Activated CD8-positive, alpha-beta memory T cell treated with anti-CD3 and anti-CD28 coated beads, Interleukin-2, amount 10 ng/mL, durations not matched to agents 7 days and 5 days (primary cell): ENCODE measurements around the gene SLC22A23. TPM values are rescaled to one million over a fixed set of nuclear protein-coding genes. Genes with fewer than 3 reads are reported as not detected.

Experiments
- ATAC-seq: fragments of 150-1000 bp; cut with Tn5 transposase; one replicate; pipeline ENCODE4 v1.10.0; 2021; ENCODE audit warnings: moderate library complexity
- CTCF ChIA-PET: fragments of 350-600 bp; sonication (Branson Sonifier 250); formaldehyde crosslinking; loops from one replicate; lab custom pipeline; 2021; ENCODE audit warnings: antibody characterized with exemption; lab: Charles Lee
- DNase-seq: peaks from one replicate; pipeline ENCODE4 v3.0.0-alpha.2; 2020
- H3K27ac Mint-ChIP-seq: one replicate; pipeline ENCODE4 v1.8.0; 2021; ENCODE audit warnings: mild to moderate bottlenecking, mixed read lengths
- H3K27me3 Mint-ChIP-seq: one replicate; pipeline ENCODE4 v1.8.0; 2021; ENCODE audit warnings: mixed read lengths
- H3K36me3 Mint-ChIP-seq: one replicate; pipeline ENCODE4 v1.8.0; 2021; ENCODE audit warnings: mild to moderate bottlenecking, mixed read lengths
- H3K4me1 Mint-ChIP-seq: one replicate; pipeline ENCODE4 v1.8.0; 2021; ENCODE audit warnings: mixed read lengths
- H3K4me3 Mint-ChIP-seq: one replicate; pipeline ENCODE4 v1.8.0; 2021; ENCODE audit warnings: mild to moderate bottlenecking, moderate library complexity, mixed read lengths
- H3K9me3 Mint-ChIP-seq: one replicate; pipeline ENCODE4 v1.8.0; 2022; ENCODE audit warnings: low read depth, mixed read lengths
- total RNA-seq, 2 experiments: library from RNA; stranded (reverse); gene quantifications; one replicate each; pipeline ENCODE4 v1.2.3, GENCODE V29; 2021

The SLC22A23 gene
- total RNA-seq, 2 experiments from 2014 or later = 0.07 to 0.20 TPM

DNA sequence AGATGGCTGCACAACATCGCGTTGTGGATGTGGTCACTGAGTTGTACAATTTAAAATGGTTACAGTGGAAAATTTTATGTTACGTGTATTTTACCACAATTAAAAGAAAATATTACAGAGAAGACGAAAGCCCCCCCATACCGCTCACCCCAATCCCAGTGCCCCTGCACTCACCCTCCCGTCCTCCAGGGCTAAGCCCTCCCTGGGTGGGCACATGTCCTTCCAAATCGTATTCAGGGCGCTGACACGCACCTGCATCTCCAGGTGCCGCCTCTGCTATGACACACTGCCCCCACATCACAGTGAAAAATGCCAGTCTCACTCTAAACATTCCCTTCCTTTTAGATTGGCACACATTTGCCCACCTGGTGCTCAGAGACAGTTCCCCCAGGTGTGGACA lies 148.7 kb downstream of the SLC22A23 start:
- H3K4me1 Mint-ChIP-seq = no peaks in the 10 kb centered on the region
- H3K27me3 Mint-ChIP-seq = peaks cover 4% of the 10 kb centered on the region
- no peak for DNase-seq
- H3K36me3 Mint-ChIP-seq = no peaks in the 10 kb centered on the region
- CTCF ChIA-PET = no interaction called here
- H3K4me3 Mint-ChIP-seq = no peak overlapping the region
- ATAC-seq = no peak
- H3K27ac Mint-ChIP-seq = no peak overlapping the region
- no peaks in the 10 kb centered on the region for H3K9me3 Mint-ChIP-seq

- no peaks in the 10 kb centered on the region for H3K9me3 Mint-ChIP-seq
- no peak overlapping the region for H3K27ac Mint-ChIP-seq
- H3K4me3 Mint-ChIP-seq = no peak overlapping the region
- no peaks in the 10 kb centered on the region for H3K36me3 Mint-ChIP-seq
- ATAC-seq (no peak), DNase-seq (no peak)
- CTCF ChIA-PET = no interaction called here
- no peaks in the 10 kb centered on the region for H3K4me1 Mint-ChIP-seq
- peaks cover 11% of the 10 kb centered on the region for H3K27me3 Mint-ChIP-seq
Observed at GRCh38 chr6:3307436-3307835, 149.4 kb downstream of the SLC22A23 start.

- CTCF ChIA-PET = no interaction called here
- no peak for DNase-seq
- Mint-ChIP-seq H3K9me3 (peaks cover 2% of the 10 kb centered on the region), H3K27me3 (peaks cover 17% of the 10 kb centered on the region), H3K4me3 (no peak overlapping the region), H3K4me1 (no peaks in the 10 kb centered on the region), H3K27ac (no peak overlapping the region), H3K36me3 (no peaks in the 10 kb centered on the region)
- no peak for ATAC-seq
Observed at GRCh38 chr6:3306848-3307247, 150.0 kb downstream of the SLC22A23 start.

DNA sequence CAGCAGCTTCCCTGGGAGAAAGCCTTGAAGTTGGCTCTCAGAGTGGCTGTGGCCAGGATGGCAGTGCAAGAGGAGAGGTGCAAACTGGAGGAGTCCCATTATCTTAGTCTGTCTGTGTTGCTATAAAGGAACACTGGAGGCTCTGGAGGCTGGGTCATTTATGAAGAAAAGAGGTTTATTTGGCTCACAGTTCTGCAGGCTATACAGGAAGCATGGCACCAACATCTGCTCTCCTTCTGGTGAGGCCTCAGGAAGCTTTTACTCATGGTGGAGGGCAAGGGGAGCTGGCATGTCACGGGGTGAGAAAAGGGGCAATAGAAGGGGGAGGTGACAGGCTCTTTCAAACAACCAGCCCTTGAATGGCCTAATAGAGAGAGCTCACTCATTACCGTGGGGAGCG lies 151.0 kb downstream of the SLC22A23 start:
- DNase-seq = no peak
- Mint-ChIP-seq H3K27me3 (peaks cover 17% of the 10 kb centered on the region), H3K9me3 (peaks cover 2% of the 10 kb centered on the region), H3K4me3 (no peak overlapping the region), H3K27ac (no peak overlapping the region), H3K4me1 (no peaks in the 10 kb centered on the region), H3K36me3 (no peaks in the 10 kb centered on the region)
- no peak for ATAC-seq
- CTCF ChIA-PET = interaction anchor here (0.7 kb wide), 1 partner anchor 26 kb away, joined by 5 read pairs; no protein-coding TSS in a partner anchor

- H3K4me3 Mint-ChIP-seq = no peak overlapping the region
- H3K9me3 Mint-ChIP-seq = peaks cover 2% of the 10 kb centered on the region
- CTCF ChIA-PET = interaction anchor here (1.1 kb wide), 1 partner anchor 54 kb away, joined by 3 read pairs; no protein-coding TSS in a partner anchor
- DNase-seq = no peak
- H3K27me3 Mint-ChIP-seq = peaks cover 17% of the 10 kb centered on the region
- H3K36me3 Mint-ChIP-seq = no peaks in the 10 kb centered on the region
- no peaks in the 10 kb centered on the region for H3K4me1 Mint-ChIP-seq
- no peak overlapping the region for H3K27ac Mint-ChIP-seq
- no peak for ATAC-seq
Observed at GRCh38 chr6:3305216-3305565, 151.7 kb downstream of the SLC22A23 start.

- H3K4me3 Mint-ChIP-seq = no peak overlapping the region
- no peak for ATAC-seq
- H3K9me3 Mint-ChIP-seq = peaks cover 2% of the 10 kb centered on the region
- H3K36me3 Mint-ChIP-seq = no peaks in the 10 kb centered on the region
- peaks cover 17% of the 10 kb centered on the region for H3K27me3 Mint-ChIP-seq
- H3K27ac Mint-ChIP-seq = no peak overlapping the region
- H3K4me1 Mint-ChIP-seq = no peaks in the 10 kb centered on the region
- DNase-seq = no peak
- CTCF ChIA-PET = interaction anchor here (1.1 kb wide), 1 partner anchor 53 kb away, joined by 3 read pairs; no protein-coding TSS in a partner anchor
Observed at GRCh38 chr6:3304500-3305215, 152.2 kb downstream of the SLC22A23 start.

DNA sequence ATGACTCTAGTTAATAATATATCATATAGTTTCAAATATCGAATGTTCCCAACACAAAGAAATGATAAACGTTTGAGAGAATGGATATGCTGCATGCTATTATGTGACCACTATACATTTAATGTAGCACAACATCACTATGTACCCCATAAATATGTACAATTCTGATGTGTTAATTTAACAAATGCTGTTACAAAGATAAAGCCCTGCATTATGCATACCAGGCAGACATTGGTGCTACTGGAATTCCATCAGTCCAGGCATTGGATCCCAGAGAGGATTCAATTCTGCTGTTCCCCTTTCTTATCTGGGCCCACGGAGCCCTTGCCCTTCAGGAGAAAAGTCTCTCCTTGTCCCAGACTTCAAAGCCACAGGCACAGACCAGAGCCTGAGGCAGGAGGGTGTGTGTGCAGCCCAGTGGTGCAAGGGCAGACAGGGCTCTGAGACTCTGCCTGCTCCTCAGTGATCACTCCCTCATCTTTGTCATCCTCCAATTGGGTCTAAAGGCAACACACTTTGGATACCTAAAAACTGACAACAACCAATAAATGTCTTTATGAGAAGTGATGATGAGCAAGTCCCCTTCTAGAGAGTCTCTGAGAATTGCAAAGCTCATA lies 152.9 kb downstream of the SLC22A23 start:
- H3K4me3 Mint-ChIP-seq = no peak overlapping the region
- ATAC-seq = no peak
- H3K36me3 Mint-ChIP-seq = no peaks in the 10 kb centered on the region
- H3K27ac Mint-ChIP-seq = no peak overlapping the region
- DNase-seq = no peak
- CTCF ChIA-PET = no interaction called here
- peaks cover 2% of the 10 kb centered on the region for H3K9me3 Mint-ChIP-seq
- peaks cover 17% of the 10 kb centered on the region for H3K27me3 Mint-ChIP-seq
- H3K4me1 Mint-ChIP-seq = no peaks in the 10 kb centered on the region

- peaks cover 17% of the 10 kb centered on the region for H3K27me3 Mint-ChIP-seq
- no peaks in the 10 kb centered on the region for H3K4me1 Mint-ChIP-seq
- ATAC-seq (no peak), DNase-seq (no peak)
- H3K4me3 Mint-ChIP-seq = no peak overlapping the region
- H3K9me3 Mint-ChIP-seq = peaks cover 2% of the 10 kb centered on the region
- CTCF ChIA-PET = interaction anchor here (1.7 kb wide), 1 partner anchor 431 kb away, joined by 4 read pairs; no protein-coding TSS in a partner anchor
- no peak overlapping the region for H3K27ac Mint-ChIP-seq
- H3K36me3 Mint-ChIP-seq = no peaks in the 10 kb centered on the region
Observed at GRCh38 chr6:3301506-3301905, 155.3 kb downstream of the SLC22A23 start.

DNA sequence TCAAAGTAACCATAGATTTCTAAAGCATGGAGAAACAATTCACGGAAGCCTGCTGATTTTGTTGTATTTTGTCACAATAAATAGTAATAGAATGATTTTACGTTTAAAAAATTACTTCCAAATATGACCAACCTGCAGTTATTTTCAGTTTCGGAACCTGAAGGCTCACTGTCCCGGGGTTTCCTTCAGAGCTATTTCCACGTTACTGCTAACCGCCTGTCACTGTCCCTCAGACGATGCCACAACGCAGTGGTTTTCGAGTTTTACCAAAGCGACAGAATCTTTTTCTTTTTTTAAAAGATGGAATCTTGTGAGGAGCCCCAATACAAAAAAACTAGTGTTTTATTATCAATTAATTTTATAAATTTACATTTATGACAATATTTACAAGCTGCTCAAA lies 157.6 kb downstream of the SLC22A23 start:
- CTCF ChIA-PET = interaction anchor here (0.9 to 2.4 kb wide), 2 partner anchors 19 to 434 kb away, joined by 3 to 9 read pairs; no protein-coding TSS in a partner anchor
- peaks cover 17% of the 10 kb centered on the region for H3K27me3 Mint-ChIP-seq

DNA sequence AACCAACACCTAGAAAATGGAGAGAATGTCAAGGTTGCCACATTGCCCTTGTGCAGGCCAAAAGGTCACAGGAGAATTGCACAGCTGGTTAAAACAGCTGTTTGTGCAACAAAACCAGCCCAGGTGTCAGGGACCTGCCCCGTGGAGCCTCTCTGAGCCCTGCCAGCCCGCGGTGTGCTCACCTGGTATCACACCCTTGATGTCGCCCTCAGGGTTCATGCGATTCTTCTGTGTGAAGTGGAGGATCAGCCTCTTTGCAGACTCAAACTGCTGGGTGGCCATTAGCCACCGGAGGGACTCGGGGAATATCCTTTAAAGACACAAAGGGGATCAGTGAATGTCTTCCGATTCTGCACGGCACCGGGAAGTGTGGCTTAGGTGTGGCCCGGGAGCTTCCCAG lies 158.9 kb downstream of the SLC22A23 start:
- Mint-ChIP-seq H3K4me3 (no peak overlapping the region), H3K36me3 (no peaks in the 10 kb centered on the region), H3K9me3 (peaks cover 2% of the 10 kb centered on the region), H3K4me1 (no peaks in the 10 kb centered on the region), H3K27me3 (peaks cover 11% of the 10 kb centered on the region), H3K27ac (no peak overlapping the region)
- no peak for DNase-seq
- no peak for ATAC-seq
- CTCF ChIA-PET = no interaction called here

More for the DNA sequence above, 157.6 kb downstream of the SLC22A23 start:
- no peak for DNase-seq
- Mint-ChIP-seq H3K27ac (no peak overlapping the region), H3K36me3 (no peaks in the 10 kb centered on the region), H3K4me1 (no peaks in the 10 kb centered on the region), H3K9me3 (peaks cover 2% of the 10 kb centered on the region), H3K4me3 (no peak overlapping the region)
- ATAC-seq = no peak

DNA sequence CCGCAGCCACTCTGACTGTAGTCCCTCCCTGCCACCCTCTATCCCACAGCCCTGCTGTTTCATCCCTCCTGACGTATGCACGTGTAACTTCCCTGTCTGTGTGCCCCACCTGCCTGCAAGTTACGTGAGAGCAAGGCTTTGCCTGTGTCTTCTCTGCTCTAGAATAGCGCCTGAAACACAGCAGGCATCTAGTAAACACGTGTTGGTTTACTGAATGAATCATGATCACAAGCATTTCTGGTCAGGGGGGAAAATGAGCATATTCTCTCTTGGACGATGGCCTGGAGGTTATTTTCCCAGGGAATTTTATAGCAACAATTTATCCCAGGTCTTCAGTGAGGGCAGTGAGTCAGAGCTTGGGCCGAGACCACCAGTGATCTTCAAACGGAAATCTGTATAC lies 159.8 kb downstream of the SLC22A23 start:
- DNase-seq = no peak
- no peak for ATAC-seq
- Mint-ChIP-seq H3K27me3 (peaks cover 2% of the 10 kb centered on the region), H3K36me3 (no peaks in the 10 kb centered on the region), H3K27ac (no peak overlapping the region), H3K9me3 (no peaks in the 10 kb centered on the region), H3K4me1 (no peaks in the 10 kb centered on the region), H3K4me3 (no peak overlapping the region)
- CTCF ChIA-PET = no interaction called here

DNA sequence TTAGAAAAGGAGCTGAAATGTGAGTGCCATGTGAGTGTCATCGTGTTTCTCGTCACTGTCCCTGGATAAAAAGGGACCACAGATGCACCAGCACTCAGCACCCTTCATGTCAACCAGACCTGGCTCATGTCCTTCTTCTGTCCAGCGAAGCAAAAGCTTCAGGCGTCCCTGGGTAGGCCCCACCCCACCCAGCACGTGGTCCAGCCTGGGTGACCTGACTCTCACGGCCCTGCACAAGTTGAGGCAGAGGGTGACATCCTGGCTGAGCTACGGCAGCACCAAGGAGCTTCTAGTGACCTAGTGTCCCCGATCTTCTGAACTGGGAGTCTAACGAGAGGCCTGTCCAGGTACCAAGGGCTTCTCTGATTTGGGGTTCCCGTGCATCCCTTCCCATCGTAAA lies 160.3 kb downstream of the SLC22A23 start:
- DNase-seq (no peak), ATAC-seq (no peak)
- no peaks in the 10 kb centered on the region for H3K36me3 Mint-ChIP-seq
- no peaks in the 10 kb centered on the region for H3K4me1 Mint-ChIP-seq
- CTCF ChIA-PET = no interaction called here
- no peak overlapping the region for H3K27ac Mint-ChIP-seq
- H3K9me3 Mint-ChIP-seq = no peaks in the 10 kb centered on the region
- H3K27me3 Mint-ChIP-seq = no peaks in the 10 kb centered on the region
- no peak overlapping the region for H3K4me3 Mint-ChIP-seq

DNA sequence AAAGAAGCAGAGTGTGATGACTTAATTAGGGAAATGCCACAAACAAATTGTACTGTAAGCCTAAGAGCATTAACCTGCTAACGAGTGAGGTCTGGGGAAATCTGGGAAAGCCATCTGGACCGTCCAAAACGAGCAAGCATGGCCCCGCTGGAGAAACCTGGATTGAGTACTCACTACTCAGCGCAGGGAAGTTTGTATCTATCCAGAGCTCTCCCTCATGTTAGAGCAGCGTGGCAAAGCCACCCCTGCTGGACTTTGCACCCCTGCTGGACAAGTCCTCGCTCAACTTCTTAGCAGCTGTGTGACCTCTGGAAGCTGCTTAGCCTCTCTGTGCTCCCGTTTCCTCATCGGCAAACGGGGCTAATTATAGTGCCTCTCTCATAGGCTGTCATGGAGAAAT lies 160.8 kb downstream of the SLC22A23 start:
- Mint-ChIP-seq H3K36me3 (no peaks in the 10 kb centered on the region), H3K27me3 (no peaks in the 10 kb centered on the region), H3K9me3 (no peaks in the 10 kb centered on the region), H3K27ac (no peak overlapping the region), H3K4me3 (no peak overlapping the region), H3K4me1 (no peaks in the 10 kb centered on the region)
- ATAC-seq (no peak), DNase-seq (no peak)
- CTCF ChIA-PET = interaction anchor here (1.1 kb wide), 1 partner anchor 16 kb away, joined by 3 read pairs; no protein-coding TSS in a partner anchor
